NAMALWA (cell line): ENCODE data around the gene RPP30.
A peak's percentile ranks its signal among the peaks of the same experiment; 100 is the strongest.
"Not testable (repeated sequence)": the region's sequence is repeated elsewhere in the genome, so short reads cannot be mapped to it uniquely, and the experiment has no call there.

Experiments used
- DNase-seq: peaks from one replicate; pipeline ENCODE4 v3.0.0-alpha.2; 2015; ENCODE audit warnings: low spot score

The RPP30 gene

GRCh38 chr10:90871279-90871765 lies 452 bp upstream of the RPP30 start:
- peak; percentile 85 for DNase-seq

DNA sequence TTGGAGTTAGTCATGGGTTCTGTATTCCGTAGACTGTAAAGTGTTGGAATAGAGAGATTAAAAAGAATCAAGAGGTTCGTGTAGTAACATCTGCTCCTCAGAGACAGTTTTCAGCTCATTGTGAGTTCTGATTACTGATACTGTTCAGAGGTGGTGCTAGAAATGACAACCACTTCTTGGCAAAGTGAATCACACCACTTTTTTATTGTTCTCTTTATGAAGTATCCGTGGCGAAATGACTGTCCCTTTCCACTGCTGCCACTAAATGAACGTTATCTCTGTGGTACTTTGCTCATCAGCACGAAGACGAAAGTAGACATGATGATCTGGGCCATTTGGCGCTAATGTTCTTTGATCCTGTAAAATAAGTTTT lies 860 bp downstream of the RPP30 start:
- DNase-seq: no peak

DNA sequence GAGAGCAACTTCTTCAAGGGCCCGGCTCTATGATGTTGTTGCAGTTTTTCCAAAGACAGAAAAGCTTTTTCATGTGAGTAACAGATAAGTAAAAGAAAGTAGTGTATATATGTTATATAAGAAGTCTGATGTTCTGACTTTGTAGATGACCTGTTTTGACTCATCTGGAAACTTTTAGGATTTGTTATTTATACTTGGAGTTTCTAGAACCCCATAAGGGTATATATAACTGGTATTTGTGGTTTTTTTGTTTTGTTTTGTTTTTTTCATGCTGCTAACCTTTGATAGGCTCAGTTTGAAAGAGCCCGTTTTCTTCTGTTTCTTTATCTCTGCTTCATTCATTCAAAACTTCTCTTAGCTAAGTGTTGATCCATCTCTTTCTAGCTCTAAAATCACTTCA lies 7.3 kb downstream of the RPP30 start:
- no peak for DNase-seq

- peak; percentile 74 for DNase-seq
Observed at GRCh38 chr10:90880059-90880719, 8.4 kb downstream of the RPP30 start.

DNA sequence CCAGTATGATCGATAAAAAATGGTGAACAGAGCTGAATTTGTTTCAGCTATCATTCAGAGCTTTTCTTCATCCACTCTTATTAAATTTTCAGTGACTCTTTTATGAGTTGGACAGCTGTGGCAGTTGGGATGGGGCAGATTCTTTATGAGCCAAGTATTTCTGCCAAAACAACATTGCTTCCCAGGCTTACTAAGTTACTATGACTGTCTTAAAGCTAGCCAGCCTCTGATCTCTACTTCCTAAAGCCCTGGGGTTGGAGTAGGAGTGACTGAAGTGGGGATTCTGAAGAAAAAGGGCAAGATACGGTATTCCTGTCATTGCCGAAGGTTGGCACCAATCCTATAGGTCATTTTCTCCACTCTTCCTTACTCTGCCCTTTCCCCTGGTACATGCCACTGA lies 12.7 kb downstream of the RPP30 start:
- no peak for DNase-seq

GRCh38 chr10:90885176-90885575 lies 13.4 kb downstream of the RPP30 start:
- DNase-seq: no peak

GRCh38 chr10:90887555-90887954 lies 15.8 kb downstream of the RPP30 start:
- no peak for DNase-seq

DNA sequence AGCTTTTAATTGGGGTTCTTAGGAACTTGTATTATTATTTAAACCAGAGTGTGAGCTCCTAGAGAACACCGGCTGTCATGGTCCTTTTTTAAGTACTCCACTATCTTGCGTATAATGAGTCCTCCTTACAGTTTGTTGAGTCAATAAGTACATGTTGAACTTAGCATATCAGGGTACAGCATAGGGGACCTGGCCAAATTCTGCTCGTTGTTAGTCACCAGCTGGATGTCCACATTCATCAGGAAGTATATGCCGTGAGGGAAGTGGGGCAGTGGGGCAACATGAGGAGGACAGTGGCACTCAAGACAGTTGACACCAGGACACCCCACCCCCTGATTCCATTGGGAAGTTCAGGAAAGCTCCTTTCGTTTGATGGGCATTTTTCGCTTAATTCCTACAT lies 16.6 kb downstream of the RPP30 start:
- no peak for DNase-seq

- DNase-seq: no peak
Observed at GRCh38 chr10:90889636-90890035, 17.9 kb downstream of the RPP30 start.

DNA sequence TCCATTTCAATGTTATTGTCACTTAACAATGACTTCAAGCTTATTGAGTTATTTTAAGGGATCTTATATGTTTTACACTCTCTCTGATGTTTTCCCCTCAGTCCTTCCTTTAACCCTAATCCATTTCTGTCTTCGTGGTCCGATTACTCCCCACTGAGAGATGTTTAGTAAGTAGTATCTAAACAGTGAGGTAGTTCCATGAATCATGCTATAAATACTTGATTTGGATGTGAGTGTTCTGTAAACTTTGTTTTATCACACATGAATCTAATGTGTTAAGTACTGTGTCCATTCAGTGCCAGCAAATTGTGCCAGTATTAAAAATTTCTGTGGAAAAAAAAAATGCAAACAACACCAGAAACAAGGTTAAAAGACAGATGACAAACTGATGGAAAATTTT lies 18.6 kb downstream of the RPP30 start:
- no peak for DNase-seq

GRCh38 chr10:90893190-90893589 lies 21.4 kb downstream of the RPP30 start:
- DNase-seq: no peak

GRCh38 chr10:90896916-90897315 lies 25.1 kb downstream of the RPP30 start:
- not testable (repeated sequence) for DNase-seq

- DNase-seq: no peak
Observed at GRCh38 chr10:90905925-90906324, 34.2 kb downstream of the RPP30 start.

DNA sequence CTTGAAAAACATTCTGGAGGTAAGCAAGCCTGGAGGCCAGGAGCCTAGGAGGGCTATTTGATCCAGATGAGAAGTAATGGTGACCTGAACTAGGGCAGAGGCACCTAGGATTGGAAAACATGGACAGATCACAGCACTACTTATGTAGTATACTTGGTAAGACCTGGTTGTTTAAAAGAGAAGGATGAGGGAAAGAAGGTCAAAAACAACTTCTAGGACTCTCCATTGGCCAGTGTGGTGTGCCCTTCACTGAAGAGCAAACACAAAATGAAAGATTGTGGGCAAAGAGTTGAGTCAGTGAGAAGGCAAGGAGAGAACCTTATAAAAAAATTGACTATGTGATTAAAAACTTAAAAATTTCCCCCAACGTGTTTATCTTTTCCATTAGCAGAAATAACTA lies 34.8 kb downstream of the RPP30 start:
- DNase-seq: no peak

GRCh38 chr10:90911133-90912051 lies 39.6 kb downstream of the RPP30 start:
- peak; percentile 85 for DNase-seq

DNA sequence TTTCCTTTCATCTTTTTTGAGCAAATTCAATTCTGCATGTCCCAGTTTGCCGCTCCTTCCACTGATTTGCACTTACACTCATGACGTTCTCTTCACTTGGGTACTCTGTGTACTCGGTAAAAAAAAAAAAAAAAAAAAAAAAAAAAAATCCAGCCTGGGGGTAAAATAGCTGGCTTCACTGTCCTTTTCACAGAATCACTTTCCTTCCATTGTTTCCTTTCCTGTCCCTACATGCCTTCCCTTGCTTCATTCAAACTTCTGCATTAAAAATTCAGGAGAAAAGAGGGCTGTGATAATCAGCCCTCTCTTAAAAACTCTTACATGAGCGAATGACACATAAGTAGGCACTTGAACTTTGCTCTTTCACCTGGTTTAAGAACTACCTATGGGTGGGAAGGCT lies 40.4 kb downstream of the RPP30 start:
- no peak for DNase-seq

DNA sequence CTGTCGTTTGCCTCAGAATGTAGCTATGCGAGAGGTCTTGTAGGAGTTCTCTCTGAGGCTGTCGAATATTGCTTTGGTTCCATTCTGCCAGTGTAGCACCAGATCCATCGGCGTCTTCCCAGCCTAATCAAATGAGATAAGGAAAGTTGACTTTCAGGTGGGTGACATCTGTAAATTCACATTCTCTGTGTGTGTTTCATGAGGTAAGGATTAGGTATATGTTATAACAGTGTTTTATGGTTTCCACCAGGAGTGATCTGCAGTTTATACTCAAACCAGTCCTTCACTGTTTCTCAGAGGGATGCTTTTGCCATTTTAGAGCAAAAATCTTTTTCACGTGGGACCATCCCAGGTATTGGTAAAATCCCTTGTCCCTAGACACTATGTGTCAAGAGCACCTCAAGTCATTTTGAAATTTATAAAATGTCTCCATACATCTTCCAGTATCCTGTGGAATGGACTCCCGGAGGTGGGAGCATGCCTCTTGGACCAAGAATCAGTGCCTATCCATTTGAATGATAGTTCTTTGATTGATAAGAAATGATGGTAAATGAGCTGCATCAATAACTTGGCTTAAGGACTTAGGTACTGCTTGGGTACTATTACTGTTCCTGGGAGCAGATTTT lies 41.2 kb downstream of the RPP30 start:
- DNase-seq: no peak

DNA sequence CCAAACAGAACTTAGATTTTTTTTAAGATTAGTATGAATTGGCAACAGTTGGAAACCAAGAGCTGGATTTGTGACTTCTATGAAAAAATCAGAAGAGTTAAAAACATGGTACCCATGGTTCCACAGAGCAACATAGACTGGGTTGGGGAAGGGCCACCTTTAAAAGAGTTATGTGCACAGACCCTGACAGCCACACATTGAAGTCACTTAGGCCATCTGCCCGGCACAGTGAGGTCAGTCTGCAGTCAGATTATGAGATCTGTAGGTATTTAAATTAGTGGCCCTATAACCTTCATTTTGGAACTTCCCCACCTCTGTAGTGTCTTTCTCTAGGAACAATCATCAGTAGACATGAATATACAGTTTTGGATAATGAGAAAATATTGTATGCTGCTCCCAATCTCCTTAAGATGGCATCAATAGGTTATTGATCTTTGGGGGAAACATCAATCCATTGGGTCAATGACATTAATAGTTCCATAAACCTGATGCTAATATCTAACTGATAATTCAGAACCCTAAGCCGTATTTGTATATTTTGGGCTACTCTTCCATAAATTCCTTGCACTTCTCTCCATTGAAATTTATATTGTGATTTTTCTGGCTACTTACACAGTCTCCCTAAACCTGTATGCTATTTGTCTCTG lies 42.1 kb downstream of the RPP30 start:
- no peak for DNase-seq

- DNase-seq: no peak
Observed at GRCh38 chr10:90914992-90915765, 43.4 kb downstream of the RPP30 start.

GRCh38 chr10:90915766-90916075 lies 43.9 kb downstream of the RPP30 start:
- no peak for DNase-seq

GRCh38 chr10:90916392-90917237 lies 44.8 kb downstream of the RPP30 start:
- DNase-seq: no peak
